H1 (cell line): ENCODE measurements around the gene SLC6A12. TPM values are rescaled to one million over a fixed set of nuclear protein-coding genes. Genes with fewer than 3 reads are reported as not detected.

Source experiments
- CTCF ChIA-PET: fragments of 300-600 bp; sonication (Branson Sonifier 250); formaldehyde crosslinking; loops from one replicate; lab custom pipeline; 2021; ENCODE audit not compliant: partially characterized antibody; lab: Charles Lee
- POLR2A ChIA-PET: fragments of 300-600 bp; sonication (Branson Sonifier 250); formaldehyde crosslinking; loops from one replicate; lab custom pipeline; 2021; ENCODE audit warnings: inconsistent platforms; ENCODE audit not compliant: partially characterized antibody; lab: Charles Lee
- DNase-seq, 2 experiments: peaks; one replicate each; pipeline versions ENCODE4 v3.0.0 to v3.0.0-alpha.2; 2010 to 2022; ENCODE audit warnings: low spot score in 2 of 2, low read depth in 1 of 2, mixed read lengths in 1 of 2
- FAIRE-seq: peaks from 2 replicates; lab custom pipeline; 2011; peaks lifted over from hg19 to GRCh38; lab: Jason Lieb, UNC
- H2AFZ ChIP-seq: 2 replicates; pipeline ENCODE4 v1.8.1; 2012; ENCODE audit warnings: low read length, inconsistent platforms
- H2AK5ac ChIP-seq: 2 replicates; pipeline ENCODE4 v1.6.1; 2013; ENCODE audit warnings: low read depth, low read length
- H2BK120ac ChIP-seq: replicated peaks from 2 replicates; pipeline ENCODE3; 2013; ENCODE audit warnings: low read depth, low read length, inconsistent platforms
- H2BK12ac ChIP-seq: 2 replicates; pipeline ENCODE4 v1.6.1; 2013; ENCODE audit warnings: low read depth, low read length
- H2BK15ac ChIP-seq: 2 replicates; pipeline ENCODE4 v1.6.1; 2013; ENCODE audit warnings: low read length
- H2BK20ac ChIP-seq: 2 replicates; pipeline ENCODE4 v1.6.1; 2013; ENCODE audit warnings: low read length
- H2BK5ac ChIP-seq: 2 replicates; pipeline ENCODE4 v1.6.1; 2013; ENCODE audit warnings: low read depth, low read length
- H3K14ac ChIP-seq: 2 replicates; pipeline ENCODE4 v1.6.1; 2013; ENCODE audit warnings: inconsistent platforms; ENCODE audit not compliant: insufficient read length
- H3K18ac ChIP-seq: 2 replicates; pipeline ENCODE4 v1.6.1; 2013; ENCODE audit warnings: low read length; ENCODE audit errors: extremely low read depth
- H3K23ac ChIP-seq: 2 replicates; pipeline ENCODE4 v1.6.1; 2013; ENCODE audit warnings: inconsistent platforms; ENCODE audit not compliant: insufficient read length
- H3K23me2 ChIP-seq: 2 replicates; pipeline ENCODE4 v1.6.1; 2013; ENCODE audit warnings: low read depth, low read length
- H3K27ac ChIP-seq: 2 replicates; pipeline ENCODE4 v1.6.1; 2011; ENCODE audit warnings: low read depth, low read length, inconsistent platforms
- H3K27me3 ChIP-seq, 4 experiments: replicated peaks in 1 of 4; 1 replicate in 1 of 4; 2 replicates in 3 of 4; pipeline versions ENCODE4 v1.6.1 to v1.8.1; 2011 to 2013; ENCODE audit warnings: low read length in 3 of 4, mild to moderate bottlenecking in 3 of 4, inconsistent platforms in 2 of 4, mixed read lengths in 2 of 4, moderate library complexity in 1 of 4; ENCODE audit not compliant: control insufficient read depth in 3 of 4, insufficient read depth in 3 of 4; ENCODE audit errors: extremely low read depth in 1 of 4
- H3K36me3 ChIP-seq, 4 experiments: 2 replicates each; pipeline versions ENCODE4 v1.6.1 to v1.8.1; 2011 to 2013; ENCODE audit warnings: mild to moderate bottlenecking in 4 of 4, low read length in 3 of 4, moderate library complexity in 2 of 4, control low read depth in 1 of 4, inconsistent platforms in 1 of 4; ENCODE audit not compliant: insufficient read depth in 4 of 4, control insufficient read depth in 2 of 4
- H3K4ac ChIP-seq: replicated peaks from 2 replicates; pipeline ENCODE3; 2013; ENCODE audit warnings: low read length, low read depth, mixed read lengths, inconsistent platforms; ENCODE audit not compliant: insufficient read length
- H3K4me1 ChIP-seq, 4 experiments: replicated peaks in 1 of 4; 1 replicate in 1 of 4; 2 replicates in 3 of 4; pipeline versions ENCODE4 v1.6.1 to v1.8.1; 2011 to 2013; ENCODE audit warnings: low read length in 3 of 4, inconsistent platforms in 2 of 4, mixed read lengths in 1 of 4; ENCODE audit not compliant: insufficient read depth in 4 of 4, control insufficient read depth in 3 of 4
- H3K4me2 ChIP-seq, 2 experiments: 2 replicates each; pipeline versions ENCODE4 v1.6.1 to v1.8.1; 2011 to 2013; ENCODE audit warnings: low read depth in 2 of 2, low read length in 2 of 2, control low read depth in 1 of 2, inconsistent platforms in 1 of 2, mild to moderate bottlenecking in 1 of 2; ENCODE audit not compliant: insufficient read depth in 1 of 2
- H3K4me3 ChIP-seq, 4 experiments: fragments of 200-600, 300-600 bp in 1 of 4; sonication (generic), shearing (Covaris generic), sonication (Bioruptor Twin) in 1 of 4; 2 replicates each; pipeline versions ENCODE4 v1.5.1 to v1.8.1; 2011 to 2016; ENCODE audit warnings: low read length in 4 of 4, low read depth in 3 of 4, control low read depth in 2 of 4, inconsistent platforms in 2 of 4, mild to moderate bottlenecking in 2 of 4, mixed read lengths in 1 of 4, moderate library complexity in 1 of 4; ENCODE audit not compliant: insufficient read depth in 2 of 4; ENCODE audit errors: extremely low read depth in 1 of 4
- H3K56ac ChIP-seq: replicated peaks from 2 replicates; pipeline ENCODE3; 2013; ENCODE audit warnings: low read depth, mild to moderate bottlenecking, mixed read lengths, low read length, inconsistent platforms; ENCODE audit not compliant: insufficient read length
- H3K79me1 ChIP-seq: 2 replicates; pipeline ENCODE4 v1.6.1; 2013; ENCODE audit warnings: low read depth, low read length, control low read depth
- H3K79me2 ChIP-seq, 2 experiments: 2 replicates each; pipeline versions ENCODE4 v1.6.1 to v1.8.1; 2012 to 2013; ENCODE audit warnings: low read length in 2 of 2, mild to moderate bottlenecking in 2 of 2, inconsistent platforms in 1 of 2; ENCODE audit not compliant: insufficient read depth in 2 of 2, control insufficient read depth in 1 of 2
- H3K9ac ChIP-seq, 4 experiments: replicated peaks in 1 of 4; 1 replicate in 1 of 4; 2 replicates in 3 of 4; pipeline versions ENCODE4 v1.6.1 to v1.8.1; 2011 to 2013; ENCODE audit warnings: low read depth in 3 of 4, low read length in 3 of 4, control low read depth in 2 of 4, mild to moderate bottlenecking in 2 of 4, moderate library complexity in 2 of 4, inconsistent platforms in 1 of 4; ENCODE audit errors: extremely low read depth in 1 of 4
- H3K9me3 ChIP-seq, 2 experiments: 2 replicates each; pipeline versions ENCODE4 v1.6.1 to v1.8.1; 2012 to 2013; ENCODE audit warnings: mild to moderate bottlenecking in 2 of 2, moderate library complexity in 2 of 2, control low read depth in 1 of 2, inconsistent platforms in 1 of 2, low read depth in 1 of 2, low read length in 1 of 2, mixed read lengths in 1 of 2; ENCODE audit not compliant: insufficient read depth in 2 of 2
- H4K20me1 ChIP-seq, 2 experiments: replicated peaks in 1 of 2; 2 replicates each; pipeline versions ENCODE3 to v1.8.1; 2011 to 2013; ENCODE audit warnings: inconsistent platforms in 2 of 2, low read length in 2 of 2, mild to moderate bottlenecking in 1 of 2; ENCODE audit not compliant: insufficient read depth in 2 of 2, control insufficient read depth in 1 of 2
- H4K5ac ChIP-seq: 2 replicates; pipeline ENCODE4 v1.6.1; 2013; ENCODE audit warnings: low read length, low read depth, mixed read lengths, inconsistent platforms; ENCODE audit not compliant: insufficient read length
- H4K8ac ChIP-seq: 2 replicates; pipeline ENCODE4 v1.8.0; 2013; ENCODE audit warnings: mild to moderate bottlenecking, moderate library complexity, low read length, inconsistent platforms; ENCODE audit not compliant: insufficient read depth; ENCODE audit errors: extremely low read depth
- H4K91ac ChIP-seq: replicated peaks from 2 replicates; pipeline ENCODE3; 2013; ENCODE audit warnings: low read length, mixed read lengths, inconsistent platforms; ENCODE audit not compliant: insufficient read length
- CREB1 ChIP-seq: IDR thresholded peaks from 2 replicates; pipeline ENCODE4 v1.6.1; 2012; ENCODE audit warnings: inconsistent platforms
- CTCF ChIP-seq, 3 experiments: IDR thresholded peaks; 1 replicate in 2 of 3; 2 replicates in 1 of 3; pipeline versions ENCODE4 v1.5.1 to v1.6.1; 2011; ENCODE audit warnings: low read length in 3 of 3, mild to moderate bottlenecking in 3 of 3, inconsistent platforms in 2 of 3, low read depth in 1 of 3, moderate library complexity in 1 of 3; ENCODE audit not compliant: insufficient read depth in 1 of 3; ENCODE audit errors: control extremely low read depth in 1 of 3
- GTF2F1 ChIP-seq: IDR thresholded peaks from 2 replicates; pipeline ENCODE4 v1.6.1; 2012; ENCODE audit warnings: low read depth, low read length, improper control_type of control experiment, borderline replicate concordance
- KDM5A ChIP-seq: fragments of 200-600 bp; IDR thresholded peaks from 2 replicates; pipeline ENCODE4 v1.7.1; 2012; ENCODE audit warnings: mild to moderate bottlenecking, low read length, inconsistent platforms, mixed read lengths
- PHF8 ChIP-seq: fragments of 200-600 bp; sonication (generic); conservative IDR thresholded peaks from 2 replicates; pipeline ENCODE4 v1.7.1; 2012; ENCODE audit warnings: low read depth, mild to moderate bottlenecking, inconsistent platforms, low read length, moderate library complexity
- WGBS, 2 experiments: shearing (Covaris generic) in 1 of 2; methylation state at CpG; one replicate each; pipeline versions ENCODE4 v1.1.6 to v1.1.7; 2013 to 2015; ENCODE audit warnings: low lambda C conversion rate in 2 of 2, mixed read lengths in 2 of 2, inconsistent platforms in 1 of 2, low coverage in 1 of 2, missing lambda C conversion rate in 1 of 2; ENCODE audit not compliant: insufficient replicate concordance in 2 of 2, insufficient coverage in 1 of 2, insufficient read length in 1 of 2; ENCODE audit errors: extremely low coverage in 1 of 2, missing lambda C conversion rate in 1 of 2; 5-methylcytosine and 5-hydroxymethylcytosine counted together
- polyA plus RNA-seq, 7 experiments: library from polyadenylated mRNA; depleted of rRNA in 3 of 7; stranded (reverse) in 5 of 7; unstranded in 2 of 7; fragments of >200 nt in 5 of 7; fragments of 200-250 nt in 2 of 7; gene quantifications; 1 replicate in 5 of 7; 2 replicates in 1 of 7; 4 replicates in 1 of 7; pipeline versions ENCODE4 v1.2.1 to v1.2.3, GENCODE V29; 2011 to 2013; ENCODE audit warnings: missing spikeins in 2 of 7, mixed read lengths in 2 of 7
- total RNA-seq: library from RNA; stranded (reverse); fragmentation: NEBNext Ultra II Directional; extraction: Animal tissue kit (Norgen Biotek cat#: 25700); gene quantifications from 2 replicates; pipeline ENCODE4 v1.2.1, GENCODE V29; 2021

Gene SLC6A12
- total and polyA plus RNA-seq, 2 of the 8 experiments (the other 6 are each of a cell fraction or from before 2014, with no cell fraction given), result 0.70 to 1.1 TPM

DNA sequence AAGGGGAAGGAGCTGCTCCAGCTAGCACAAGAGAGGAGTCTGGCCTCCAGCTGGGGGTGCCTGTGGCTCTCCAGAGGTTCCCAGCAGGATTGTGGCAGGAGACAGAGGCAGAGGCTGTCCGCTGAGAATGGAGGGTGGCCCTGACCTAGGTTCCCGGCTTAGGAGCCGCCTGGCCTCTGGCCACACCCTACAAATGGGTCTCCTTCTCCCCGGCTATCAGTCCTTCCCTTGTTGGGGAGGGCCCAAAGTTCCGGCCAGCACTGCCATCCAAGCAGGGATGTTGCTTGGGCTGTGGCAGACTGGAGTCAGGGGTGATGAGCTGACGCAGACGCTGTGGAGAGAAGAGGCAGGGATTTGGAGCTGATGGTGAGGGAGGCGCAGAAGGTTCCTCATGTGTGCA lies 23.1 kb downstream of the SLC6A12 start:
- Histone ChIP-seq H4K20me1 (no peaks in the 10 kb centered on the region), H3K27ac (no peak overlapping the region), H2BK5ac (no peak overlapping the region), H3K79me1 (no peaks in the 10 kb centered on the region), H2BK120ac (no peak overlapping the region), H2AK5ac (no peak overlapping the region), H4K5ac (no peak overlapping the region), H2BK12ac (peak overlapping the region; percentile 81; the same call in 1 of the 2 replicates), H3K4me1 (peaks cover 0 to 3% (median 2%) of the 10 kb centered on the region in 4 experiments; a peak in 2 of 7 replicates), H3K79me2 (no peaks in the 10 kb centered on the region), H3K18ac (no peak overlapping the region), H2AFZ (no peak overlapping the region), H3K4me2 (no peak overlapping the region), H3K27me3 (peaks cover 0 to 15% (median 5%) of the 10 kb centered on the region in 4 experiments; a peak in 5 of 7 replicates), H4K8ac (no peak overlapping the region), H4K91ac (no peak overlapping the region), H3K4ac (no peak overlapping the region), H3K4me3 (no peak overlapping the region), H3K14ac (no peak overlapping the region), H3K9me3 (no peaks in the 10 kb centered on the region; a peak in 1 of 4 replicates), H3K56ac (no peak overlapping the region), H3K23ac (no peak overlapping the region), H3K36me3 (no peaks in the 10 kb centered on the region), H2BK15ac (no peak overlapping the region), H3K9ac (no peak overlapping the region), H3K23me2 (peaks cover 2% of the 10 kb centered on the region; the same call in 1 of the 2 replicates), H2BK20ac (no peak overlapping the region)
- 94% methylated on average over 8 of the region's 8 CpGs; no CpG with 5 or more reads in 1 of the 2 experiments for WGBS, 2 experiments
- FAIRE-seq (no peak), DNase-seq (no peak)
- ChIA-PET POLR2A (interaction anchor here (1.2 kb wide), 1 partner anchor 18 kb away, joined by 4 read pairs; no protein-coding TSS in a partner anchor), CTCF (interaction anchor here (1.2 to 7.0 kb wide), 9 partner anchors 10 to 88 kb away, joined by 3 to 71 read pairs (median 13); no protein-coding TSS in a partner anchor)
- TF ChIP-seq CREB1 (no peak), GTF2F1 (no peak), CTCF (IDR thresholded peaks at IDR 0.05; ENCODE audit: control extremely low read depth in 1 of 3, insufficient read depth in 1 of 3, low read depth in 1 of 3, low read length in 3 of 3) (no peak), PHF8 (no peak), KDM5A (no peak)
